K562 (cell line): ENCODE measurements around the gene SLAMF8. TPM values are rescaled to one million over a fixed set of nuclear protein-coding genes. Genes with fewer than 3 reads are reported as not detected.

Experiments used
- BCOR ChIP-seq: fragments of 450-650 bp; IDR thresholded peaks from 2 replicates; pipeline ENCODE4 v1.6.1; 2016
- DEAF1 ChIP-seq: fragments of 450-650 bp; formaldehyde crosslinking; IDR thresholded peaks from 2 replicates; pipeline ENCODE4 v1.4.0; 2020; ENCODE audit warnings: mild to moderate bottlenecking, moderate library complexity
- DPF2 ChIP-seq: fragments of 450-650 bp; IDR thresholded peaks from 2 replicates; pipeline ENCODE4 v1.6.1; 2016
- FOXA3 ChIP-seq, 2 experiments: fragments of 450-650 bp in 1 of 2; sonication (generic) in 1 of 2; formaldehyde crosslinking; IDR thresholded peaks in 1 of 2; conservative IDR thresholded peaks in 1 of 2; 2 replicates each; pipeline versions ENCODE4 v1.4.0 to v1.8.0; 2020 to 2022; ENCODE audit warnings: mild to moderate bottlenecking in 2 of 2, missing genetic modification reagents in 1 of 2
- HDAC8 ChIP-seq: fragments of 450-650 bp; IDR thresholded peaks from 2 replicates; pipeline ENCODE4 v1.6.1; 2016; ENCODE audit warnings: mild to moderate bottlenecking, missing genetic modification characterization, moderate library complexity, missing compliant biosample characterization
- KDM1A ChIP-seq, 2 experiments: fragments of 450-650 bp; IDR thresholded peaks; 2 replicates each; pipeline ENCODE4 v1.6.1; 2016; ENCODE audit warnings: mild to moderate bottlenecking in 2 of 2
- KHSRP ChIP-seq: fragments of 450-650 bp; IDR thresholded peaks from 2 replicates; pipeline ENCODE4 v1.6.1; 2017
- PHF20 ChIP-seq: fragments of 450-650 bp; IDR thresholded peaks from 2 replicates; pipeline ENCODE4 v1.6.1; 2018; ENCODE audit not compliant: partially characterized antibody
- SMARCA4 ChIP-seq: fragments of 450-650 bp; IDR thresholded peaks from 2 replicates; pipeline ENCODE4 v1.6.1; 2016
- SOX6 ChIP-seq: fragments of 450-650 bp; IDR thresholded peaks from 2 replicates; pipeline ENCODE4 v1.6.1; 2014; ENCODE audit warnings: mild to moderate bottlenecking
- TAF9B ChIP-seq: fragments of 450-650 bp; IDR thresholded peaks from 2 replicates; pipeline ENCODE4 v1.6.1; 2018; ENCODE audit warnings: mild to moderate bottlenecking; ENCODE audit not compliant: partially characterized antibody
- VEZF1 ChIP-seq: fragments of 200-800 bp; sonication (Bioruptor generic); IDR thresholded peaks from 2 replicates; pipeline ENCODE4 v1.6.1; 2017; ENCODE audit warnings: missing genetic modification characterization, missing compliant biosample characterization
- ZFP30 ChIP-seq: fragments of 250-450 bp; sonication (Bioruptor Pico); IDR thresholded peaks from 2 replicates; pipeline ENCODE4 v1.8.0; 2022; ENCODE audit warnings: moderate library complexity, mild to moderate bottlenecking, inconsistent platforms, borderline replicate concordance
- ZNF316 ChIP-seq: fragments of 450-650 bp; IDR thresholded peaks from 2 replicates; pipeline ENCODE4 v1.6.1; 2016
- polyA plus RNA-seq, 8 experiments: library from polyadenylated mRNA; depleted of rRNA in 4 of 8; stranded (reverse) in 5 of 8; unstranded in 3 of 8; fragments of >200 nt; fragmentation: Nextera tagmentation in 2 of 8; fragmentation: Illumina TruSeq in 1 of 8; extraction: Ambion mirVana in 2 of 8; extraction: Trizol in 1 of 8; gene quantifications; 2 replicates each; pipeline versions ENCODE4 v1.2.1 to v1.2.3, GENCODE V29; 2011 to 2014; ENCODE audit warnings: inconsistent platforms in 1 of 8, missing spikeins in 1 of 8
- total RNA-seq, 7 experiments: library from RNA; depleted of rRNA in 6 of 7; stranded (reverse); fragments of >200 nt in 6 of 7; fragmentation: Illumina TruSeq in 2 of 7; extraction: Trizol in 2 of 7; gene quantifications; 2 replicates each; pipeline versions ENCODE4 v1.2.1 to v1.2.3, GENCODE V29; 2011 to 2021; ENCODE audit warnings: low replicate concordance in 1 of 7
- TF ChIP-seq, protein P1 (sequence below): sonication (generic); formaldehyde crosslinking; IDR thresholded peaks from 2 replicates; pipeline ENCODE4 v1.8.0; 2023; ENCODE audit warnings: missing genetic modification reagents, mild to moderate bottlenecking, borderline replicate concordance
- TF ChIP-seq, protein P2 (sequence below): sonication (generic); formaldehyde crosslinking; IDR thresholded peaks from 2 replicates; pipeline ENCODE4 v1.8.1; 2023; ENCODE audit warnings: mild to moderate bottlenecking, missing genetic modification reagents
- TF ChIP-seq, protein P3 (sequence below): fragments of 250-450 bp; sonication (Bioruptor Pico); IDR thresholded peaks from 2 replicates; pipeline ENCODE4 v1.8.0; 2021; ENCODE audit warnings: moderate library complexity, mild to moderate bottlenecking, inconsistent platforms

Gene SLAMF8
- total and polyA plus RNA-seq, 9 of the 15 experiments (the other 6 are each of a cell fraction or from before 2014, with no cell fraction given): not detected

DNA sequence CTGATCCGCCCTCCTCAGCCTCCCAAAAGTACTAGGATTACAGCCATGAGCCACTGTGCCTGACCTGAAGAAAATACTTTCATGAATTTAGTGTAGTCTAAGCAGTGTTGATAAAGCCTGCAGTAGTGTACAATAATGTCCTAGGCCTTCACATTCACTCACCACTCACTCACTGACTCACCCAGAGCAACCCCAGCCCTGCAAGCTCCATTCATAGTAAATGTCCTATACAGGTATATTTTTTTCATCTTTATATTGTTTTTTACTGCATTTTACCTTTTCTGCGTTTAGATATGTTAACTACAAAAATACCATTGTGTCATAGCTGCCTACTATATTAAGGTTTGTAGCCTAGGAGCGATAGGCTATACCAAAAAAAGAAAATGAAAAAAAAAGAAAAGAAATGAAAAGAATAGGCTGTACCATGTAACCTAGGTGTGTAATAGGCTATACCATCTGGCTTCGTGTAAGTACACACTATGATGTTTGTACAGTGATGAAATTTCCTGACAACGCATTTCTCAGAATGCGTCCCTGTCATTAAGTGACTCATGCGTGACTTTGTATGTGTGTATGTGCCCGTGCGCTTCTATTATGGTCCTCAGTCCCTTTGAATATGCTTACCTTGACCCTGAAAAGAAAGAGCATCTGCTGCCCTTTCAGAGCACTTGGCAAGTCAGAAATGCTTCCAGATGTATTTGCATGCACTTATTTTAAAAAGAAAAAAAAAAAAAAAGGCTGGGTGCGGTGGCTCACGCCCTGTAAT is 9.2 kb upstream of the SLAMF8 start (continued):
- TF ChIP-seq DEAF1 (CRISPR knock-in tag) (no peak), HDAC8 (tag) (no peak), BCOR (no peak), VEZF1 (no peak), SOX6 (peak; percentile 79), KDM1A (IDR thresholded peaks at IDR 0.05) (no peak; a peak in 1 of 4 replicates), FOXA3 (CRISPR knock-in tag; conservative IDR thresholded peaks at IDR 0.05 in 1 of 2, IDR thresholded peaks at IDR 0.05 in 1 of 2) (peak; percentile 86 to 94), DPF2 (peak; percentile 87), ZFP30 (CRISPR knock-in tag) (no peak), SMARCA4 (peak; percentile 86), KHSRP (no peak), PHF20 (no peak), ZNF316 (peak; percentile 97), TAF9B (peak; percentile 42)
- TF ChIP-seq, protein P1, sequence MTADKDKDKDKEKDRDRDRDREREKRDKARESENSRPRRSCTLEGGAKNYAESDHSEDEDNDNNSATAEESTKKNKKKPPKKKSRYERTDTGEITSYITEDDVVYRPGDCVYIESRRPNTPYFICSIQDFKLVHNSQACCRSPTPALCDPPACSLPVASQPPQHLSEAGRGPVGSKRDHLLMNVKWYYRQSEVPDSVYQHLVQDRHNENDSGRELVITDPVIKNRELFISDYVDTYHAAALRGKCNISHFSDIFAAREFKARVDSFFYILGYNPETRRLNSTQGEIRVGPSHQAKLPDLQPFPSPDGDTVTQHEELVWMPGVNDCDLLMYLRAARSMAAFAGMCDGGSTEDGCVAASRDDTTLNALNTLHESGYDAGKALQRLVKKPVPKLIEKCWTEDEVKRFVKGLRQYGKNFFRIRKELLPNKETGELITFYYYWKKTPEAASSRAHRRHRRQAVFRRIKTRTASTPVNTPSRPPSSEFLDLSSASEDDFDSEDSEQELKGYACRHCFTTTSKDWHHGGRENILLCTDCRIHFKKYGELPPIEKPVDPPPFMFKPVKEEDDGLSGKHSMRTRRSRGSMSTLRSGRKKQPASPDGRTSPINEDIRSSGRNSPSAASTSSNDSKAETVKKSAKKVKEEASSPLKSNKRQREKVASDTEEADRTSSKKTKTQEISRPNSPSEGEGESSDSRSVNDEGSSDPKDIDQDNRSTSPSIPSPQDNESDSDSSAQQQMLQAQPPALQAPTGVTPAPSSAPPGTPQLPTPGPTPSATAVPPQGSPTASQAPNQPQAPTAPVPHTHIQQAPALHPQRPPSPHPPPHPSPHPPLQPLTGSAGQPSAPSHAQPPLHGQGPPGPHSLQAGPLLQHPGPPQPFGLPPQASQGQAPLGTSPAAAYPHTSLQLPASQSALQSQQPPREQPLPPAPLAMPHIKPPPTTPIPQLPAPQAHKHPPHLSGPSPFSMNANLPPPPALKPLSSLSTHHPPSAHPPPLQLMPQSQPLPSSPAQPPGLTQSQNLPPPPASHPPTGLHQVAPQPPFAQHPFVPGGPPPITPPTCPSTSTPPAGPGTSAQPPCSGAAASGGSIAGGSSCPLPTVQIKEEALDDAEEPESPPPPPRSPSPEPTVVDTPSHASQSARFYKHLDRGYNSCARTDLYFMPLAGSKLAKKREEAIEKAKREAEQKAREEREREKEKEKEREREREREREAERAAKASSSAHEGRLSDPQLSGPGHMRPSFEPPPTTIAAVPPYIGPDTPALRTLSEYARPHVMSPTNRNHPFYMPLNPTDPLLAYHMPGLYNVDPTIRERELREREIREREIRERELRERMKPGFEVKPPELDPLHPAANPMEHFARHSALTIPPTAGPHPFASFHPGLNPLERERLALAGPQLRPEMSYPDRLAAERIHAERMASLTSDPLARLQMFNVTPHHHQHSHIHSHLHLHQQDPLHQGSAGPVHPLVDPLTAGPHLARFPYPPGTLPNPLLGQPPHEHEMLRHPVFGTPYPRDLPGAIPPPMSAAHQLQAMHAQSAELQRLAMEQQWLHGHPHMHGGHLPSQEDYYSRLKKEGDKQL (CRISPR knock-in tag): no peak
- TF ChIP-seq, protein P2, sequence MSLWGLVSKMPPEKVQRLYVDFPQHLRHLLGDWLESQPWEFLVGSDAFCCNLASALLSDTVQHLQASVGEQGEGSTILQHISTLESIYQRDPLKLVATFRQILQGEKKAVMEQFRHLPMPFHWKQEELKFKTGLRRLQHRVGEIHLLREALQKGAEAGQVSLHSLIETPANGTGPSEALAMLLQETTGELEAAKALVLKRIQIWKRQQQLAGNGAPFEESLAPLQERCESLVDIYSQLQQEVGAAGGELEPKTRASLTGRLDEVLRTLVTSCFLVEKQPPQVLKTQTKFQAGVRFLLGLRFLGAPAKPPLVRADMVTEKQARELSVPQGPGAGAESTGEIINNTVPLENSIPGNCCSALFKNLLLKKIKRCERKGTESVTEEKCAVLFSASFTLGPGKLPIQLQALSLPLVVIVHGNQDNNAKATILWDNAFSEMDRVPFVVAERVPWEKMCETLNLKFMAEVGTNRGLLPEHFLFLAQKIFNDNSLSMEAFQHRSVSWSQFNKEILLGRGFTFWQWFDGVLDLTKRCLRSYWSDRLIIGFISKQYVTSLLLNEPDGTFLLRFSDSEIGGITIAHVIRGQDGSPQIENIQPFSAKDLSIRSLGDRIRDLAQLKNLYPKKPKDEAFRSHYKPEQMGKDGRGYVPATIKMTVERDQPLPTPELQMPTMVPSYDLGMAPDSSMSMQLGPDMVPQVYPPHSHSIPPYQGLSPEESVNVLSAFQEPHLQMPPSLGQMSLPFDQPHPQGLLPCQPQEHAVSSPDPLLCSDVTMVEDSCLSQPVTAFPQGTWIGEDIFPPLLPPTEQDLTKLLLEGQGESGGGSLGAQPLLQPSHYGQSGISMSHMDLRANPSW (CRISPR knock-in tag): no peak
- TF ChIP-seq, protein P3, sequence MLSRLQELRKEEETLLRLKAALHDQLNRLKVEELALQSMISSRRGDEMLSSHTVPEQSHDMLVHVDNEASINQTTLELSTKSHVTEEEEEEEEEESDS (CRISPR knock-in tag): no peak
